Fibroblast of lung (primary cell): Measurements from ENCODE around the gene SUPT16H.

Experiments
- CTCF ChIP-seq, 2 donors: IDR thresholded peaks in 1 of 2; conservative IDR thresholded peaks in 1 of 2; 1 replicate in 1 of 2; 2 replicates in 1 of 2; pipeline ENCODE4 v1.5.1; 2011 to 2012; ENCODE audit warnings: low read length in 2 of 2, control low read depth in 1 of 2, inconsistent platforms in 1 of 2, low read depth in 1 of 2, mild to moderate bottlenecking in 1 of 2
- EZH2 ChIP-seq: IDR thresholded peaks from 2 replicates; pipeline ENCODE4 v1.5.1; 2012; ENCODE audit warnings: low read length, control low read depth, mild to moderate bottlenecking; ENCODE audit errors: missing control alignments

- TF ChIP-seq CTCF (conservative IDR thresholded peaks at IDR 0.05 in 1 of 2, IDR thresholded peaks at IDR 0.05 in 1 of 2; ENCODE audit: low read depth in 1 of 2, low read length in 2 of 2) (no peak), EZH2 (no peak)
Measured at GRCh38 chr14:21408147-21408546, 24.3 kb upstream of the SUPT16H start.
